GM21367 (cell line): Measurements from ENCODE around the gene ABHD1.

Experiments used
- ATAC-seq: cut with Tn5 transposase; IDR thresholded peaks from one replicate; pipeline ENCODE4 v1.9.1; 2021; ENCODE audit not compliant: unreplicated experiment

ABHD1 gene

DNA sequence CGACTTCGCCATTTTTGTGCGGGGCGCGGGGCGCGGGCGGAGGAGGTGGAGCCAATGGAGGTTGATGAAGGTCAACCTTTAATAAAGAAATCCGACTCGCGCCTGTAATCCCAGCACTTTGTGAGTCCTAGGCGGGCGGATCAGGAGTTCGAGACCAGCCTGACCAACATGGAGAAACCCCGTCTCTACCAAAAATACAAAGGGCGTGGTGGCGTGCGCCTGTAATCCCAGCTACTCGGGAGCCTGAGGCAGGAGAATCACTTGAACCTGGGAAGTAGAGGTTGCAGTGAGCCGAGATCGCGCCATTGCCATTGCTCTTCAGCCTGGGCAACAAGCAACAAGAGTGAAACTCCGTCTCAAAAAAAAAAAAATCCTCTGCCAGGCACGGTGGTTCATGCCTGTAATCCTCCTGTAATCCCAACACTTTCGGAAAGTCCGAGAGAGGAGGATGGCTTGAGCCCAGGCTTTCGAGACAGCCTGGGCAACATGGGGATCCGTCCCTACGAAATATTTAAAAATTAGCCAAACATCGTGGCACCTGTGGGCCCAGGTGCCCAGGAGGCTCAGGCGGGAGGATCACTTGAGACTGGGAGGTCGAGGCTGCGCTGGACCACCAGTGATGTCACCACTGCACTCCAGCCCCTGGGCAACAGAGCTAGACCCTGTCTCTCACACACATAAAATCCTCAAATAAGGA is 11.3 kb downstream of the ABHD1 start:
- no peak for ATAC-seq

DNA sequence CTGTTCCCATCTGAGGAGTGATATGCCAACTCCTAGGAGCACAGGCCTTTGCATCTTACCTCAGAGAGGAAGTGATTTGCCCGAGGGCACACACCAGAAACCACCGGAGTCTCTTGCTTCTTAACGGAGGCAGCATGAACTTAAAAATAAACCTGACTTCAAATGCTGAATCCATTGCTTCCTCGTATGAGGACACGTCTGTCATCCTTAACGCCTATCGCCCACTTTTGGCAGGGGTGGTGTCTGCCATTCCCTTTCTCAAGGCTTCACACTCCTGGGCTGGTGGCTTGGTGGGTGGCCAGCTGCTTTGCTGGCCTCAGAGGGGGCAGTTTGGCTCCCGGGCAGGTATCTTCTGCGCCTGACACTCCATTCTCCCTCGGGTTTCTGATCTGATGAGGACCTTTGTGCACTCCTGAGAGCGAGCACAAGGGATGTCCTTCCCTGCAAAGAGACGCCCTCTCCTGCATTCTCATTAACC is 11.9 kb downstream of the ABHD1 start:
- ATAC-seq: no peak

DNA sequence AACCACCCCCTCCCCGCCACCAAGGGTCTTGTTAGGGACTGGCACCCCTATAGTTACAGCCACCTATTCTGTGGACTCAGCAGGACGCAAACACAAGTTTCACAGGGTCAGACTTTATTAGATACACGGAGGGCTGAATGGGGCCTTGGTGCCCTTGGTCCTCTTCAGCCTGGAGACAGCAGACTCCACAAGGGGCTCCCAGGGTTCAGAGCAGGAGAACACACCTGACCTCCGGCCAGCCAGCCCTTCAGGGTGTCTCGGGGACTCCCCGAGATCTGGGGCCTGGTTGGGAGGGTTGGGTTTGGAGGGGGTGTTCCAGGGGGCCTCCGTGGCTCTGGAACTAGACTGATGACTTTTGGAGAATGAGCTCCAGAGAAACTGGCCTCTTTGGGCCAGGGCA is 13.1 kb downstream of the ABHD1 start:
- no peak for ATAC-seq

DNA sequence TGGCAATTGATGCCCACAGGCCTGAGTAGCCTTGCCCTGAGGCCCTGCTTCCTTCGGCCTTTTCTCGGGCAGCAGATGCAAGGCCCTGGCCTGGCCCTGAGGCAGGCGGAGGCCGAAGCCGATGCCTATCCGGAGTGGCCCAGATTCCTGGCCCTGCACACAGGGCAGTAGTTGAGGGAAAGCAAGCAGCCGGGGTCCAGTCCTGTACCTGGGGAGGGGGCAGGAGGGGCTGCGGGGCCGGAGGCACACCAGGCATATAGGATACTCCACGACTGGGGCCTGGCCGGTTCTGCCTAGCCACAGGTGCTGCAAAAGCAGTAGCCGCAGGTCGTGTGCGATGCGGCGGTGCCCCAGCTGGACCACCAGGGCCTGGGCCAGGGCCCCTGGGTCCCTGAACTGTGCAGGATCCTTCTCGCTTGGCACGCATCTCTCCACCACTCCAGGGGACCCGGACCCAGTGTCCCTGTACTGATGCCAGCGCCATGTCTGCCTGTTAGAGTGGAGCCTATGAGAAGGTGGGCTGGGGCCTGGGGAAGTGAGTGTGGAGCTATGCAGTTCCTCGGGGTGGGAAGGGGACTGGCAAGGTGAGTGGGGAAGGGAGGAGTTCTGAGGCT is 13.8 kb downstream of the ABHD1 start:
- ATAC-seq: no peak

DNA sequence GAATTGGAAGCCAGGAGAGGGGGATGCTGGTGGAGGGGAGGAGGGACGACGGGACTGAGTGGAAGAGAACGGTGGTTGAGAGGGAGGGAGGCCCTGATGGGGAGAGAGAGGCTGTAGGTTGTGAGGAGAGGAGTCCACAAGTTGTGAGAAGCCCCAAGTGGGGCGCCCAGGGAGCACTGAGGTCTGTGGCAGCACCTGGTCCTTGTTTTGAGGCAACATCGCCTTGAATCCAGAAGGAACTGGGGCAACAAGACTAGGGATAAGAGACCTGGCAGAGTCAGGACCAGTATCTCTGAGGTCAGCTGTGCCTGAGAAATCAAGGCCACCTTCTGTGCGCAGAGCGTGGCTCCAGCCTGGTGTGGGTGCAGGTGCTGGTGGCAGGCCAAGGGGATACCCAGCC is 14.5 kb downstream of the ABHD1 start:
- no peak for ATAC-seq

DNA sequence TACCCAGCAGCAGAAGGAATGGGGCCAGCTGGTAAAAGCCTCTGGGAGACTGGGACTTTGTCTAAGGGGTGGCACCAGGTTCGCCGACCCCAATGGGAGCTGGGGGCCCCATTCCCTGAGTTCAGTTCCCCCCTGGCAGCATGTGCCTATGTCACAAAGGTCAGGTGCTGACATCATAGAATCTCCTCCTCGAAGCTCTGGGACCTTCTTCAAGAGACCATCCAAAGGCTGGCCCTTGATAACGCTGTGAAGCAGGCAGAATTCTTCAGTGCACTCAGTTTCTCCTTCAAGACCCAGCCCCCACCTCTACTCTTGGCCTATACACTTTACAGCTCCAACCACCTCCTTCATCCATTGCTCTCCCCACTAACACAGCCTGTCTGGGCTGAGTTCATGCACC is 15.7 kb downstream of the ABHD1 start, which contains the start of gene PRR30:
Gene PRR30, minus strand, starts transcription at position 101 of the 400 bp plus-strand sequence. CDS start 1,081 bp downstream, outside the sequence.
- no peak for ATAC-seq

DNA sequence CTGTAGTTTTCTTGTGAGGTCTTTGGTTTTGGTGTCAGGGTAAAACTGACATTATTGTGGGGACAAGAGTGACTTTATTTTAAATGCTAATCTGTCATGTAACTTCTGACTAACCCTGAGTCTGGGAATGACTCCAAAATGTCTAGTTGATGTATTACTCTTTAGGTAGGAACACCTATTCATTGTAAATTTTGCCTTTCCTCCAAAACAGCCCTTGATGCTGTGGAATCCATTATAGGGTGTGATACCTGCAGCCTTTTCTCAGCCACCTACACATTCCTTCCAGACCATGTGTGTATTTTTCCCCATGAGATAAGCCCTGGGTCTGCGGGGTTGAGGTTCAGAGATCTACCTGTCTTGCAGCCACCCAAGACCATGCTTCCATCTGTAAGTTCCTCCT is 19.7 kb downstream of the ABHD1 start:
- no peak for ATAC-seq

DNA sequence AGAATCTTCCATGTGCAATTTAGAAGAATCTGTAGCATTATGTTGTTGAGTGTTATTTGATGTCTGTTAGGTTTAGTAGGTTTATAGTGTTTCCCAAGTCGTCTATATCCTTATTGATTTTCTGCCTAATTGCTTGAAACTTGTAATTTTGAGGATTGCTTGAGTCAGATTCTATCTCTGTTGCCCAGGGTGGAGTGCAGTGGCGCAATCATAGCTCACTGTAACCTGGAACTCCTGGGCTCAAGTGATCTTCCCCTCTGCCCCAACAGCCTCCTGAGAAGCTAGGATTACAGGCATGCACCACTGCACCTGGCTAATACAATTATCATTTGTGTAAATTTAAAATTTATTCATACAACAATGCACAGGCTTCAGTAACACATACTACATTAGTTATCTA is 22.1 kb downstream of the ABHD1 start:
- ATAC-seq: no peak

DNA sequence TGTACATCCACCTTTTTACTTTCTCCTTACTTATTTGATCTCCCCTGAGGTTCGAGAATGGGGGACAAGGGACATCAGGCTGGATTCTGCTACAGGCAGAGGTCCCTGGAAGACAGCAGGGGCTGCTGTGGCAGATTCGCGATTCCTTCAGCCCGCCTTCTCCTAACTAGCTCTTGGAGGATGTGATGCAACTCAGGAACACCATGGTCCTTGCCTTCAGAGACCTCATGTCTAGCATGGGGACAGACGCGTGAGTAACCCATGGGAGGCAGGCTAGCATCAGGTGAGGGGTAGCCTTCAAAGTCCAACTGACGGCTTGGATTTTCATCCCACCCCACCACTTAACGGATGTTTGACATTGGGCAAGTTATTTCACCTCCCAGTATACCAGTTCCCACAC is 24.3 kb downstream of the ABHD1 start:
- no peak for ATAC-seq

DNA sequence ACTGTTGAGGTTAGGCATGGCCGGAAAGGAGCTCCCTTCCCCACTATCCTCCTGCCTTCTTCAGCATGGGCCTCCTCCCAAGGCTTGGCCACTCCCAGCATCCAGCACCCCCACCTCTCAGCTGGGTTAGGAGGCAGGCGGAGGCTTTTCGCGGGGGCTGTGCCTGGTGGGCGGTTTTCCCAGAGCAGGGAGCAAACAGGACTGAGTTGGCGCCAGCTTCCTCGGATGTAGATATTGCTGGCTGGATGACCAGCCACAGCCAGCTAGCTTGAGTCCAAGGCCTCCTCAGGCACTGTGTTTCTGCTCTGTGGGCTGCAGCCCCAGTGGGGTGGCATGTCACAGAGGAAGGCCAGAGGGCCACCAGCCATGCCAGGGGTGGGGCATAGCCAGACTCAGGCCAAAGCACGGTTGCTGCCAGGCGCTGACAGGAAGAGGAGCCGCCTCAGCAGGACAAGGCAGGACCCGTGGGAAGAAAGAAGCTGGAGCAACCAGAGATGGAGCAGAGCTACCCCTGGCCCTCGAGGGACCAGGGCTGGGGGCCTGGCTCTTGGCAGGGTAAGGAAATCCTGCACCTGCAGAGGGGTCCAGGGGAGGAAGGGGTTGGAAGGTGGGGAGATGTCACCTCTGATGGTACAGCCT is 25.3 kb downstream of the ABHD1 start, which contains the start of gene TCF23:
Gene TCF23, plus strand, starts transcription at position 204 of the 639 bp plus-strand sequence. Its CDS starts 130 bp downstream, at position 334.
- no peak for ATAC-seq

DNA sequence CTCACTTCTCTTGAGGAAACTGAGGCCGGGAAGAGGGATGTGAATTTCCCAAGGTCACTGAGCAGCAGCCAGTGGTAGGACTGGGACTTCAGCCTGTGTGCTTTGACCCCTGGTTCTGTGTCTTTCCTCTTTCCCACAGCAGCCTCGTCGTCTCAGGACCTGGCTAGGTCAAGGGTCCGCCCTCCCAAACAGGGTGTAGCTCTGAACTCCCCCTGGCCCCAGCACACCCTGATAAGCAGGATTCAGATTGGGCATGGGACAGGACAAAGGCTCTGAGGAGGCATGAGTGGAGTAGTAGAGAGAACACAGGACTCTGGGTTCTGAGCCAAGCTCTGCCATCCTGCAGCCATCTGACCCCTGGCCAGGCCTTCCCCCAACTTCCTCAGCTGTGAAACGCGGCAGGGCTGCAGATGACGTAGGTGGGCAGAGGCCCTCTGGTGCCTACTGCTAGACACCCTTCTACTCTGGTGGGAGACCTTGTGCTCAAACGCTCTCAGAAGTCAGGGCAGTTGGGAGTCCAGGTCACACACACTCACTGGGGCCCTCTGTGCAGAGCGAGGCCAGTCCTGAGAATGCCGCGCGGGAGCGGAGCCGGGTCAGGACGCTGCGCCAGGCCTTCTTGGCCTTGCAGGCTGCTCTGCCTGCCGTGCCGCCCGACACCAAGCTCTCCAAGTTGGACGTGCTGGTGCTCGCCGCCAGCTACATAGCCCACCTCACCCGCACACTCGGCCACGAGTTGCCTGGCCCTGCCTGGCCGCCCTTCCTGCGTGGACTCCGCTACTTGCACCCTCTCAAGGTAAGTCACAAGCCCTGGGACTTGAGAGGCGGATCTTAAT is 26.2 kb downstream of the ABHD1 start:
- ATAC-seq: no peak

DNA sequence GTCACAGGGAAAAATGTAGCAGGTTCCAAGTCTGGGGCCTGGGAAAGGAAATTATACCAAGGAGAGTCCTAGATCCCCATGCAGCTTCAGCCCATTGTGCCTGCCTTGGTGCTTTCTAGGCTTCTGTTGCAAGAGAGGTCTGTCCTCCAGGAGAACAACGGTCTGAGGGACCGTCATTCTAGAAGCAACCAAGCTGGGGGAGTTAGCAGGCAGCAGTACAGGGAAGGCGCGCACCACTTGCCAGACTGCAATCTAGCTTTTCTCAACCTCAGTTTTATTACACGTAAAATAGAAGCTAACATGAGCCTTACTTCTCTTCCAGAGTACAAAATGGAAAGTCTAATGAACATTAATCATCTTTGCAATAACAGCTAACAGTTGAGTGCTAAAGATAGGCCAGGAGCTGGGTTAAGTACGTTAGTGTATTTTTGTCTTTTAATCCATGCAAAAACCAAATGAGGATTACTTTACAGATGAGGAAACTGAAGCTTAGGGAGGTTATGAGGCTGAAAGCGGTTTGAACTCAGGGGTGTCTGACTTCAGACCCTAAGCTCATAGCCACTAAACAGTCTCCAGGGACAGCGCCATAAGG is 27.1 kb downstream of the ABHD1 start:
- no peak for ATAC-seq

DNA sequence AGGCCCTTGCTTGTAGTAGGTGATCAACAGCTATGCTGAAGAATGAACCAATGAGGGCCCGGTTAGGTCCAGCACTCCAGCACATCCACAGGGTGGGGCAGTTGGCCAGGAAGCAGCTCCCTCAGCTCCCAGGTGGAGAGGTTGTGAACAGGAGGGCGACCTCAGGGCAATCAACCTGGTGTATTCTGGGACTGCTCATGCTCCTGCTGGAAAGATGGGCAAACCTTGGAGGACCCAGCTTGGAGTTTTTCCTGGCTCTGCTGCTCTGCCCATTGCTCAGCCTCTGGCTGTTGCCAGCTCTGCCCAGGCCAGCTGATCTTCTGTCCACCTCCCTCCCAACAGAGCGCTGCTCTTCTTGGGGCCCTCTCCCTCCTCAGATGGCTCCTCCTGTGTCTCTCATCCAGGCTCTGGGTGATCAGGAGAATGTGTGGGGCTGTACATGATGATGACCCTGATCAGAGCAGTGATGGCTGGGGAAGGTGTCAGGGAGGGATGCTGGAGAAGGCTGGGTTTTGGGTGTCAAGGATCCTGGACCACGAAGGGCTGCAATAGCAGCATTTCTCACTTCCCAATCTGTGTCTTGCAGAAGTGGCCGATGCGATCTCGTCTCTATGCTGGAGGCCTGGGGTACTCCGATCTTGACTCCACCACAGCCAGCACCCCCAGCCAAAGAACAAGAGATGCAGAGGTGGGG is 28.6 kb downstream of the ABHD1 start:
- no peak for ATAC-seq

DNA sequence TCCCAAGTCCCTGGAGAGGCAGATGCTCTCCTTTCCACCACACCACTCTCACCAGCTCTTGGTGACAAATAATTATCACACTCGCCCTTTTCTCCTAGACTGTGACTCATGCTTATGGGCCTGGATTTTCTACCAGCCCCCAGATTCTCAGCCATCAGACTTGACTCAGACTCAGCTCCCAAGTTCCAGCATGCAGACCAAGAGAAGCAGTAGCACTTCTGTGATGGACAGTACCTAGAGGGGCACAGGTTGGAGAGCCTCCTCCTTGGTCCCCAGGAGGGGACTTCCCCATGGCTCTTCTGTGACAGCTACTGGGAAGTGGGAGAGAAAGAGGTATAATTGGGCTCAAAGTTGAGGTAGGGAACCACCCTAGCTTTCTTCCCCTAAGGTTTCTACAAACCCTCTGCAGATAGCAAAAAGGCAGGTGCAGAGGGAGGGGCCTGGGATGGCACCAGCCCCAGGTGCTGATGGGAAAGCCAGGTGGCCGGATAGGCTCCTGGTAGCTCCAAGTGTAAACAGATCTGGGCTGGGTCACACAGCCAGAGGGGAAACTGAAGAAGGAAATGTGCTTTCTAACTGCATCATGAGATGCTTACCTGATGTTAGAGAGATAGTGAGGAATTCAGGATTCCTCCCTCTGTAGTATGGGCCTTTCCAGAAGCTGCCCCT is 29.3 kb downstream of the ABHD1 start:
- no peak for ATAC-seq

DNA sequence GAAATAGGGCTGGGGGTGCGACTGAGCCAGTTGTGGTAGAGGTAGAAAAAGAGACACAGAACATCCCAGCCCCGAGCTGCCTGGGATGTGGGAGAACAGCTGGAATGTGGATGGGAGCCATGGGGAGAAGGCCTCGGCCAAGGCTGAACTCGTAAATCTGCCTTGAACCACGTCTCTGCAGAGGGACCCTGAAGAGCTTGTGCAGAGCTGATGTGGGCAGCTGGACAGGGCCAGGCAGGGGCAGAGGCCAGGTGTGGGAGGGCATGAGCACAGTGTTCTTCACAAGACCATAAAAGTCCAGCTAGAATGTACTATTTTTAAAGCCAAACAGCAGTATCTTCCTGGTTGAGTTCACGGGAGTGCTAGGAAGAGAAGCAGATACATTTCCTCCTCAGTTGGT is 30.9 kb downstream of the ABHD1 start:
- ATAC-seq: no peak

DNA sequence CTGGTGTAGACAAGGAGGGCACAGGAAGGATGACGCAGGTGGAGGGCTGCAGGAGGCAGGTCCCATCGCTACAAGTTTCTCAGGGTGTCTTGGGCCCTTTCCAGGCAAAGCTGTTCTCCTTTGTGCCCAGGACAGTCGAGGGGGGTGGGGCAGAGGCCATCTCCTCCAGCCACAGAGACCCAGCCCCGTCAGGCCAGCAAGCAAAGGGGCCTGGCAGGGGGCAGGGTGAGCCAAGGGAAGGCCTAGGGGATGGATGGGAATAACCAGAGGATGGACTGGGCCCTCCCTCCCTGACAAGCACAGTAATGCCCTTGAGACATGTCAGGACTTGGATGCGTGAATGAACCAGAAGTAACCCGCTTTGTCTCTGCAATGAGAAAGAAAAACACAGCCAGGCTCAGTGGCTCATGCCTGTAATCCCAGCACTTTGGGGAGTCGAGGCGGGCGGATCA is 31.5 kb downstream of the ABHD1 start:
- no peak for ATAC-seq

DNA sequence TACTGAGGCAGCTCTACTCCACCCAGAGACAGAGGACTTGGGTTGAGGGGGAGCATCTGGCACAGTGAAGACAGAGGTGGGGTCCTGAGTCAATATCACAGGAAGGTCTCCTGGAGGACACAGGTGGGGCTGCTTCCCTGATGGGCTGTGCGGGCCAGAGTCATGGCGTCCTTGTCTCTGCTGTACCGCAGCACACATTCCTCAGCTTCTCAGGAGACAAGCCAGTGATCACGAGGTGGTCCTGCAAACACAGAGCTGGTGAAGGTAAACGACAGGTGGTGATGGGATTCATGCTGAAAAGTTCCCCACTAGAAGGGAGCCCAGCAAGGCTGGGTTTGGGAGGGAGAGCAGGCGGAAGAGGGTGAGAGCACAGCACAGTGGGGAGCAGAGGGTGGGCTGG is 34.9 kb downstream of the ABHD1 start:
- no peak for ATAC-seq

DNA sequence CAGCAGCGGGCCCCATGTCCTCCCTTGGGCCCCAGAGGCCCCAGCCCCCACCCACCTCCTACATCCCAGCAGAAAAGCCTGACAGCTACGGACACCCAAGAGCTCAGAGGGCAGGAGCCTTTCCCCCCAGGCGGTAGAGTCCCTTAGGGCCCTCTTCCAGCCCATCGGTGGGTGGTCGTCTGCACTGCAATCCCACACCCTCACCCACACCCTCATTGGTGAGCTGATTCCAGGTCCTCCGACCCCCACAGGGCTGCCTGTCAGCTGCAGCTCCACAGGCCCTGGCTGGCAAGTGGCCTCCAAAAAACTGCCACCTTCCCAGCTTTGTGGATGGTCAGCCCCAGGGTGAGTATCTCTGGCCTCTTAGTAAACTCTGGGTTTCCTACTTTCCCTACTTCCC is 35.7 kb downstream of the ABHD1 start:
- ATAC-seq: no peak

DNA sequence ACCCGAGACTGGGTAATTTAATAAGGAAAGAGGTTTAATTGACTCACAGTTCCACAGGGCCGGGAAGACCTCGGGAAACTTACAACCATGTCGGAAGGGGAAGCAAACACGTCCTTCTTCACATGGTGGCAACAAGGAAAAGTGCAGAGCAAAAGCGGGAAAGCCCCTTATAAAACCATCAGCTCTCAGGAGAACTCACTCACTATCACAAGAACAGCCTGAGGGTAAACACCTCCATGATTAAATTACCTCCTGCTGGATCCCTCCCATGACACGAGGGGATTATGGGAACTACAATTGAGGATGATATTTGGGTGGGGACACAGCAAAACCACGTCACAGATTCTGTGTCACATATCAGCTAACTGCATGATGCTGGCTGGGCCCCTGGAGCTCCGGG is 36.6 kb downstream of the ABHD1 start:
- ATAC-seq: no peak
